Heart right ventricle (tissue), 16 donors: Measurements from ENCODE around the gene B4GAT1. TPM values are rescaled to one million over a fixed set of nuclear protein-coding genes. Genes with fewer than 3 reads are reported as not detected.
A peak's percentile ranks its signal among the peaks of the same experiment; 100 is the strongest.

Experiments
- ATAC-seq, 8 donors: fragments of 200-7000 bp; cut with Tn5 transposase; one replicate each; pipeline ENCODE4 v1.9.1; 2020; ENCODE audit warnings: mild to moderate bottlenecking in 8 of 8, moderate library complexity in 8 of 8, moderate number of reproducible peaks in 1 of 8
- DNase-seq, 2 donors: peaks; one replicate each; pipeline ENCODE4 v3.0.0-alpha.2; 2020
- H3K27ac ChIP-seq, 10 donors: fragments of 200-600 bp; sonication (generic) in 2 of 10; one replicate each; pipeline versions ENCODE4 v1.5.0 to v1.8.0; 2020 to 2022; ENCODE audit warnings: mild to moderate bottlenecking in 3 of 10
- H3K27me3 ChIP-seq, 7 donors: fragments of 200-600 bp; one replicate each; pipeline ENCODE4 v1.8.0; 2021 to 2022; ENCODE audit warnings: mild to moderate bottlenecking in 2 of 7
- H3K36me3 ChIP-seq, 9 donors: fragments of 200-600 bp; sonication (generic) in 1 of 9; one replicate each; pipeline versions ENCODE4 v1.5.0 to v1.8.0; 2020 to 2022; ENCODE audit warnings: mild to moderate bottlenecking in 2 of 9
- H3K4me1 ChIP-seq, 9 donors: fragments of 200-600 bp; sonication (generic) in 1 of 9; one replicate each; pipeline versions ENCODE4 v1.5.0 to v1.8.0; 2020 to 2022; ENCODE audit warnings: mild to moderate bottlenecking in 4 of 9
- H3K4me3 ChIP-seq, 10 donors: fragments of 200-600 bp; sonication (generic) in 2 of 10; one replicate each; pipeline versions ENCODE4 v1.5.0 to v1.8.0; 2020 to 2022; ENCODE audit warnings: mild to moderate bottlenecking in 7 of 10, moderate library complexity in 2 of 10
- H3K9me3 ChIP-seq, 11 donors: fragments of 200-600 bp in 10 of 11; sonication (generic) in 2 of 11; one replicate each; pipeline versions ENCODE4 v1.5.0 to v1.8.0; 2013 to 2022; ENCODE audit warnings: mild to moderate bottlenecking in 2 of 11, control low read depth in 1 of 11, moderate library complexity in 1 of 11
- CTCF ChIP-seq, 9 donors: fragments of 200-600 bp; sonication (generic) in 2 of 9; IDR thresholded peaks; one replicate each; pipeline versions ENCODE4 v1.5.0 to v1.8.0; 2021 to 2022; ENCODE audit warnings: antibody characterized with exemption in 9 of 9, mild to moderate bottlenecking in 5 of 9, moderate library complexity in 1 of 9
- whole genome bisulfite sequencing, 2 donors: extraction: QIAGEN DNeasy Blood & Tissue Kit; methylation state at CpG; one replicate each; pipeline ENCODE4 v1.1.7; 2013; ENCODE audit warnings: inconsistent platforms in 1 of 2; 5-methylcytosine and 5-hydroxymethylcytosine counted together
- intact Hi-C, 10 donors: fragments of 100-400 bp; cut with DNase I; formaldehyde crosslinking; loops; one replicate each; pipeline versions ENCODE4 v1.11.1 to v1.14.2; 2022
- polyA plus RNA-seq, 2 donors: library from polyadenylated mRNA; stranded (reverse); fragments of 200-250 nt; gene quantifications; one replicate each; pipeline ENCODE4 v1.2.3, GENCODE V29; 2013
- total RNA-seq, 10 donors: library from RNA; stranded (reverse); fragmentation: NEBNext Ultra II Directional in 3 of 10; extraction: Animal tissue kit (Norgen Biotek cat#: 25700) in 3 of 10; gene quantifications; one replicate each; pipeline versions ENCODE4 v1.2.1 to v1.2.4, GENCODE V29; 2021 to 2023
- donor health status: Arrhythmogenic right ventricular cardiomyopathy.
- donor health status: ischemic (EF 13 %, LVEDD 7.1; RV severe dilation, severe dysfunction).
- donor health status: healthy with polysubstance abuse.
- donor health status: DM: no; HTN: yes; CAD: no.
- donor health status: DM: no; HTN: no; CAD: no.
- donor health status: ischemic (EF 25% LVEDD 6.9; RV normal size, moderate dysfunction).
- donor health status: ischemic (EF 25% LVEDD 5.7; RV mildly dilated, moderate dysfunction).
- donor health status: healthy.
- donor health status: DM: yes; HTN: yes; CAD: no.
- donor health status: Ischemic cardiomyopathy.
- donor health status: ischemic (EF 35%, LVEDD 5.7; RV mildly dilated, moderate dysfunction).
- donor health status: nonischemic (EF 11% LVEDD 7.7; RV severe dilation, severe dysfunction).
- donor health status: DM: yes; HTN: yes; CAD: no.
- donor health status: PGD.
- donor health status: ischemic (EF 29% LVEDD 5.4; RV normal size, mild dysfunction).
- donor health status: nonischemic (EF 23%, LVEDD 6.1; RV moderate dilation, normal function).

B4GAT1 gene
- total and polyA plus RNA-seq, 12 donors, result 22.3 to 69.6 (median 46.1) TPM

DNA sequence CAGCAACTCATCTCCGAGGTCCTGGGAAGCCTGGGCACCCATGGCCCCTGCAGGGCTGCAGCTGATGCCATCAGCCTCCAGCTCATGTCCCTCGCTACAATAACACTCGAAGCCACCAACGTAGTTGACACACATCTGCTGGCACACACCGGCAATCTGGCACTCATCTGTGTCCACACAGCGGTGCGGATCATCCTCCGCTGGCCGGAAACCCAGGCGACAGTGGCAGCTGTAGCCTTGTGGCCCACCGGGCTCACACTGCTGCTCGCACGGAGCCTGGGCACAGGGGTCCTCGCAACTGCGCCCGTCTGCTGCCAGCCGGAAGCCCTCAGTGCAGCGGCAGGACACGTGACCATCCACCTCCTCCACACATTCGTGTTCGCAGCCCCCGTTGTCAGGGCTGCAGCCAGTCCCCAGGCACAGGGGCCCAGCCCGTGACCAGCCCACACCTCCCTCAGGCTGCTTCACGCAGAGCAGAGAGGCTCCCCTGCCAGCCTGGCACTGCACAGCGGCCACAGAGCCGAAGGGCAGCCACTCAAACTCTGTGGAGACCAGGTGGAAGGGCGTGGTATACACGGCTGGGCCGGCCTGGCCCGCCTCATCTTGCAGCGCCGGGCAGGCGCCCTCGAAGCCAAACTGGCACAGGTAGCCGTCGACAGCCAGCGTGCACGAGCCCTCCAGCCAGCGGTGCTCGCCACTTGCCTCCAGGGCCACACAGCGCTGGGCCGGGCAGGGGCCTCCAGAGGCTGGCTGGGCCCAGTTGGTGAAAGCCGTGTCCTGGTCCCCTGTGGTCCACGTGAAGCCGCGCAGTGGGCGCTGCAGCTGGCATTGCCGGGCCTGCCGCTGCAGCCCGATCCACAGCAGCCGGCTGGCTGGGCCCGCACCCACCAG, 31.3 kb downstream of the B4GAT1 start:
- peaks cover 0 to 6% (median 0%) of the 10 kb centered on the region in 7 donors for H3K27me3 ChIP-seq
- 59 to 73% methylated on average over 52 of the region's 52 CpGs for WGBS, 2 donors
- no peaks in the 10 kb centered on the region for H3K36me3 ChIP-seq
- no peak for TF ChIP-seq CTCF (IDR thresholded peaks at IDR 0.05)
- peak overlapping the region; percentile 77 to 92 (median 86) for H3K27ac ChIP-seq
- no peak for ATAC-seq
- H3K4me3 ChIP-seq, result peak overlapping the region; percentile 25 to 76 (median 60)
- DNase-seq, result no peak
- no peaks in the 10 kb centered on the region for H3K9me3 ChIP-seq
- peaks cover 15 to 58% (median 41%) of the 10 kb centered on the region in 9 donors for H3K4me1 ChIP-seq
- intact Hi-C loops, result loop anchor here in 1 of 10 donors (10.0 kb wide), 1 partner anchor 69 kb away; no protein-coding TSS in a partner anchor

- peaks cover 0 to 6% (median 0%) of the 10 kb centered on the region in 7 donors for H3K27me3 ChIP-seq
- H3K4me1 ChIP-seq, result peaks cover 15 to 58% (median 41%) of the 10 kb centered on the region in 9 donors
- ATAC-seq, result no peak
- no peak for TF ChIP-seq CTCF (IDR thresholded peaks at IDR 0.05)
- peak overlapping the region in 8 of 10 donors; percentile 77 to 92 (median 86) for H3K27ac ChIP-seq
- intact Hi-C loops, result loop anchor here in 1 of 10 donors (10.0 kb wide), 1 partner anchor 69 kb away; no protein-coding TSS in a partner anchor
- WGBS, 2 donors, result 73 to 82% methylated on average over 14 of the region's 14 CpGs
- no peaks in the 10 kb centered on the region for H3K36me3 ChIP-seq
- peak overlapping the region in 9 of 10 donors; percentile 46 to 76 (median 60) for H3K4me3 ChIP-seq
- no peak for DNase-seq
- H3K9me3 ChIP-seq, result no peaks in the 10 kb centered on the region
Observed at GRCh38 chr11:66315498-66315885, 31.9 kb downstream of the B4GAT1 start.

DNA sequence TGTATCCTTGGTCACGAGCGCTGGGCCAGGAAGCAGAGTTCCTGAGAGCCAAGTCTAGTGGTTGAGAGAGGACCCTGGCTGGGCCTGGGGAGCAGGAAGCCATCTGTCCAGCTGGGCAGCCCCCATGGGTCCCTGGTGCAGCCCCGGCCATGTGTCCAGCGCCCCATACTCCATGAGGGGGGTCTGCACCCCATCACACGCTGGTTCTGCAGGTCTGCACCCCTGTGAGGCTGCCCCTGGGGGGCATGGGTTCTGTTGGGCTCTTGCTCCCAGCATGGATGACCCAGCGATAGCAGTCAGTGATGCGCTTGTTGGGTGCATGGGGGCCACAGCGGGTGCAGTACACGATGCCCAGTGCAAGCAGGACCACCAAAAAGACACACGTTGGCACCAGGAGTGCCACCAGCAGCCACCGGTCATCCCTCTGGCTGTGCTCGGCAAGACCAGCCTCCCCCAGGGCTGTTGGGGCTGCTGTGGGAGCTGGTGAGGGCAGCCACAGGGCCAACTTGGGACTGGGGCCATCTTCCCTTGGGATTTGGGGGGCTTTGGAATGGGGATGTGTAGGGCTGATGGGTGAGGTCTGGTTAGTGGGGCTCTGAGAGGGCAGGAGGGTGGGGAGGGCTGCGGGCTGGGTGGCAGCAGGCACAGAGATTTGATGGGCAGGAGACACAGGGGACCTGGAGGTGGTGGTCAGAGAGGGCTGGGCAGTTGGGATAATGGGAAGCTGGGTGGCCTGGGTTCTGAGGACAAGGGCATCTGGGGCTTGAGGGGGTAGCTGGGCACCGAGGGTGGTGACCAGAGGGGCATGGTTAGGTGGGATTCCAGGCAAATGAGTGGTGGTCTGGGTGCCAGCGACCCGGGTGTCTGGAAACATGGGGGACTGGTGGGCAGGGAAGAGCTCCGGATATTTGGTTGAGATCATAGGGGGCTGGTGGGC, 32.6 kb downstream of the B4GAT1 start:
- peak overlapping the region in 8 of 10 donors; percentile 83 to 94 (median 88) for H3K27ac ChIP-seq
- peak overlapping the region in 9 of 10 donors; percentile 46 to 76 (median 60) for H3K4me3 ChIP-seq
- no peak for ATAC-seq
- intact Hi-C loops, result loop anchor here in 8 of 10 donors (5.0 to 10.0 kb wide), 3 partner anchors 32 to 72 kb away; partner anchors contain the start of genes B4GAT1 (in 2 of the 8) and BRMS1 (in 2 of the 8)
- WGBS, 2 donors, result 75 to 82% methylated on average over 17 of the region's 17 CpGs
- TF ChIP-seq CTCF (IDR thresholded peaks at IDR 0.05), result no peak
- H3K27me3 ChIP-seq, result peaks cover 0 to 6% (median 0%) of the 10 kb centered on the region in 7 donors
- no peaks in the 10 kb centered on the region for H3K36me3 ChIP-seq
- H3K9me3 ChIP-seq, result no peaks in the 10 kb centered on the region
- peaks cover 15 to 58% (median 41%) of the 10 kb centered on the region in 9 donors for H3K4me1 ChIP-seq
- DNase-seq, result no peak
